ENCODE results near the gene PRDM16. TPM values are rescaled to one million over a fixed set of nuclear protein-coding genes. Genes with fewer than 3 reads are reported as not detected.

The PRDM16 gene
- total and polyA plus RNA-seq, 2 of the 13 experiments (the other 11 are each of a cell fraction or from before 2014, with no cell fraction given) = 0.15 to 0.81 TPM

GRCh38 chr1:3323021-3323795 is 254.2 kb downstream of the PRDM16 start (continued):
- no peak for TF ChIP-seq ZNF142 (CRISPR knock-in tag; IDR thresholded peaks at IDR 0.05)
- no peak for TF ChIP-seq ZBTB40 (IDR thresholded peaks at IDR 0.05)
- no peak for TF ChIP-seq ZBTB40 (CRISPR knock-in tag; IDR thresholded peaks at IDR 0.05)
- no peak for TF ChIP-seq NCOA1 (CRISPR knock-in tag; IDR thresholded peaks at IDR 0.05)
- TF ChIP-seq U2AF2 (IDR thresholded peaks at IDR 0.05; ENCODE audit: low read depth, low read length) = no peak
- TF ChIP-seq ARHGAP35 (CRISPR knock-in tag; IDR thresholded peaks at IDR 0.05; ENCODE audit: borderline replicate concordance) = peak; percentile 36; the same call in 1 of the 2 replicates
- 0 out of 2 replicates have a peak, but pooled peaks have one; percentile 16 for TF ChIP-seq PHF21A (CRISPR knock-in tag; IDR thresholded peaks at IDR 0.05)
- no peak for TF ChIP-seq FOXP1 (IDR thresholded peaks at IDR 0.05)
- no peak for TF ChIP-seq FOXP1 (CRISPR knock-in tag; IDR thresholded peaks at IDR 0.05)
- no peak for TF ChIP-seq ZSCAN9 (CRISPR knock-in tag; IDR thresholded peaks at IDR 0.05; ENCODE audit: borderline replicate concordance)
- no peak for TF ChIP-seq HCFC1 (IDR thresholded peaks at IDR 0.05; ENCODE audit: low read depth, low read length)
- TF ChIP-seq PHB2 (IDR thresholded peaks at IDR 0.05; ENCODE audit: partially characterized antibody) = no peak
- TF ChIP-seq GLMP (CRISPR knock-in tag; IDR thresholded peaks at IDR 0.05; ENCODE audit: borderline replicate concordance) = no peak
- TF ChIP-seq ZBTB1 (CRISPR knock-in tag; IDR thresholded peaks at IDR 0.05; ENCODE audit: borderline replicate concordance) = no peak
